Measurements from ENCODE around the gene FCHSD2. TPM values are rescaled to one million over a fixed set of nuclear protein-coding genes. Genes with fewer than 3 reads are reported as not detected.

FCHSD2 gene
- total and polyA plus RNA-seq, 2 donors (not counting 1 experiment from before 2014, with no cell fraction given): 19.5 to 40.6 TPM

- DNase-seq (ENCODE audit: low read depth in 2 of 2): no peak
- H4K20me1 ChIP-seq (ENCODE audit: control insufficient read depth, extremely low read depth, insufficient read depth, low read length): peaks cover 1% of the 10 kb centered on the region
- no peaks in the 10 kb centered on the region for H3K79me2 ChIP-seq (ENCODE audit: control insufficient read depth, insufficient read depth, low read length)
- H3K4me3 ChIP-seq (replicated peaks in 1 of 4; ENCODE audit: control extremely low read depth in 1 of 4, insufficient read depth in 1 of 4, low read depth in 3 of 4, low read length in 4 of 4): no peak overlapping the region
- H3K9me3 ChIP-seq (ENCODE audit: control insufficient read depth, insufficient read depth, low read depth, low read length): no peaks in the 10 kb centered on the region
- H3K4me2 ChIP-seq (ENCODE audit: extremely low read depth, insufficient read depth, low read length): no peak overlapping the region
- no peaks in the 10 kb centered on the region for H3K27me3 ChIP-seq (ENCODE audit: control insufficient read depth, insufficient read depth, low read length)
- H3K36me3 ChIP-seq (ENCODE audit: control insufficient read depth, insufficient read depth, low read length): no peaks in the 10 kb centered on the region
- no peak overlapping the region for H3K9ac ChIP-seq (ENCODE audit: insufficient read depth, low read length)
- no peaks in the 10 kb centered on the region for H3K4me1 ChIP-seq (ENCODE audit: control insufficient read depth, extremely low read depth, insufficient read depth, low read length)
- H2AFZ ChIP-seq (ENCODE audit: low read length): no peak overlapping the region
- TF ChIP-seq EZH2 (IDR thresholded peaks at IDR 0.05; ENCODE audit: low read length, missing control alignments) (no peak), CTCF (conservative IDR thresholded peaks at IDR 0.05 in 1 of 2, IDR thresholded peaks at IDR 0.05 in 1 of 2; ENCODE audit: low read depth in 1 of 2, low read length in 2 of 2) (no peak)
- H3K27ac ChIP-seq (ENCODE audit: insufficient read depth, low read length): no peak overlapping the region
Measured at GRCh38 chr11:73055002-73055401, 87.1 kb downstream of the FCHSD2 start.

- DNase-seq (ENCODE audit: low read depth in 2 of 2): peak in 1 of 2 donors; percentile 22
- TF ChIP-seq EZH2 (IDR thresholded peaks at IDR 0.05; ENCODE audit: low read length, missing control alignments): no peak
- no peak for TF ChIP-seq CTCF (conservative IDR thresholded peaks at IDR 0.05 in 1 of 2, IDR thresholded peaks at IDR 0.05 in 1 of 2; ENCODE audit: low read depth in 1 of 2, low read length in 2 of 2)
- H3K9me3 ChIP-seq (ENCODE audit: control insufficient read depth, insufficient read depth, low read depth, low read length): no peaks in the 10 kb centered on the region
- no peaks in the 10 kb centered on the region for H4K20me1 ChIP-seq (ENCODE audit: control insufficient read depth, extremely low read depth, insufficient read depth, low read length)
- no peak overlapping the region for H3K9ac ChIP-seq (ENCODE audit: insufficient read depth, low read length)
- no peaks in the 10 kb centered on the region for H3K4me1 ChIP-seq (ENCODE audit: control insufficient read depth, extremely low read depth, insufficient read depth, low read length)
- no peaks in the 10 kb centered on the region for H3K79me2 ChIP-seq (ENCODE audit: control insufficient read depth, insufficient read depth, low read length)
- no peak overlapping the region for H2AFZ ChIP-seq (ENCODE audit: low read length)
- no peak overlapping the region for H3K4me3 ChIP-seq (replicated peaks in 1 of 4; ENCODE audit: control extremely low read depth in 1 of 4, insufficient read depth in 1 of 4, low read depth in 3 of 4, low read length in 4 of 4)
- H3K36me3 ChIP-seq (ENCODE audit: control insufficient read depth, insufficient read depth, low read length): no peaks in the 10 kb centered on the region
- no peak overlapping the region for H3K4me2 ChIP-seq (ENCODE audit: extremely low read depth, insufficient read depth, low read length)
- no peak overlapping the region for H3K27ac ChIP-seq (ENCODE audit: insufficient read depth, low read length)
- H3K27me3 ChIP-seq (ENCODE audit: control insufficient read depth, insufficient read depth, low read length): no peaks in the 10 kb centered on the region
Measured at GRCh38 chr11:73053964-73054363, 88.2 kb downstream of the FCHSD2 start.

- H3K4me1 ChIP-seq (ENCODE audit: control insufficient read depth, extremely low read depth, insufficient read depth, low read length): no peaks in the 10 kb centered on the region
- H3K27ac ChIP-seq (ENCODE audit: insufficient read depth, low read length): no peak overlapping the region
- H2AFZ ChIP-seq (ENCODE audit: low read length): no peak overlapping the region
- H3K79me2 ChIP-seq (ENCODE audit: control insufficient read depth, insufficient read depth, low read length): no peaks in the 10 kb centered on the region
- H3K9me3 ChIP-seq (ENCODE audit: control insufficient read depth, insufficient read depth, low read depth, low read length): no peaks in the 10 kb centered on the region
- no peak for TF ChIP-seq EZH2 (IDR thresholded peaks at IDR 0.05; ENCODE audit: low read length, missing control alignments)
- no peaks in the 10 kb centered on the region for H3K27me3 ChIP-seq (ENCODE audit: control insufficient read depth, insufficient read depth, low read length)
- no peaks in the 10 kb centered on the region for H3K36me3 ChIP-seq (ENCODE audit: control insufficient read depth, insufficient read depth, low read length)
- H3K4me3 ChIP-seq (replicated peaks in 1 of 4; ENCODE audit: control extremely low read depth in 1 of 4, insufficient read depth in 1 of 4, low read depth in 3 of 4, low read length in 4 of 4): no peak overlapping the region
- no peak overlapping the region for H3K4me2 ChIP-seq (ENCODE audit: extremely low read depth, insufficient read depth, low read length)
- no peaks in the 10 kb centered on the region for H4K20me1 ChIP-seq (ENCODE audit: control insufficient read depth, extremely low read depth, insufficient read depth, low read length)
- no peak for DNase-seq (ENCODE audit: low read depth in 2 of 2)
- no peak overlapping the region for H3K9ac ChIP-seq (ENCODE audit: insufficient read depth, low read length)
Measured at GRCh38 chr11:73048446-73048845, 93.7 kb downstream of the FCHSD2 start.
